HEK293 (cell line): Measurements from ENCODE around the gene PEX5L.

Experiments
- ZNF274 ChIP-seq, 2 experiments: fragments of 200-500 bp in 1 of 2; fragments of 450-650 bp in 1 of 2; sonication (Bioruptor generic) in 1 of 2; formaldehyde crosslinking in 1 of 2; IDR thresholded peaks; 2 replicates each; pipeline versions ENCODE4 v1.5.1 to v1.6.1; 2014 to 2016; ENCODE audit warnings: borderline replicate concordance in 1 of 2, inconsistent platforms in 1 of 2, low read length in 1 of 2, missing biosample characterization in 1 of 2, missing genetic modification characterization in 1 of 2
- ZNF416 ChIP-seq: fragments of 450-650 bp; formaldehyde crosslinking; IDR thresholded peaks from 2 replicates; pipeline ENCODE4 v1.5.1; 2016; ENCODE audit warnings: missing biosample characterization, missing genetic modification characterization
- TF ChIP-seq, protein P1 (sequence below): fragments of 450-650 bp; formaldehyde crosslinking; IDR thresholded peaks from 2 replicates; pipeline ENCODE4 v1.5.1; 2016; ENCODE audit warnings: missing biosample characterization, missing genetic modification characterization
- TF ChIP-seq, protein P2 (sequence below): fragments of 450-650 bp; formaldehyde crosslinking; IDR thresholded peaks from 2 replicates; pipeline ENCODE4 v1.5.1; 2016; ENCODE audit warnings: missing biosample characterization, missing genetic modification characterization, low read depth
- TF ChIP-seq, protein P3 (sequence below): fragments of 450-650 bp; formaldehyde crosslinking; IDR thresholded peaks from 2 replicates; pipeline ENCODE4 v1.5.1; 2016; ENCODE audit warnings: missing biosample characterization, missing genetic modification characterization
- TF ChIP-seq, protein P4 (sequence below): fragments of 450-650 bp; formaldehyde crosslinking; IDR thresholded peaks from 2 replicates; pipeline ENCODE4 v1.5.1; 2017; ENCODE audit warnings: missing biosample characterization, missing genetic modification characterization

DNA sequence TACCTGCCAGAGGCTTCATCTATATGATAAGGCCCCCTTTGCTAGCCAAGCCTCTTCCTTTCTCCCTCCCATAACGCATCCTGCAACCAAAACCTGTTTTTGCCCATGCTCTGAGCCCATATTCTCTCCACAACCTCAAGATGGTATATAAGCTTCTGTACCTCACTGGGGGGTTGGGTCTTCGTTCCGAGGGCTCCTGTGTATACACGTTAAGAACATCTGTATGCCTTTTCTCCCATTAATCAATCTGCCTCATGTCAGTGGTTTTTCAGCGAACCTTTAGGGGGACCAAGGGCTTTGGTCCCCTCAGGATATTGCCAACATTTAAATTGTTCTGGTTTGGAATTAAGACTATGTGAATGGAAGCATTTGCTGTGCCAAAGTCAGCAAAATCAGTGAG lies 168.0 kb downstream of the PEX5L start:
- TF ChIP-seq, protein P1, sequence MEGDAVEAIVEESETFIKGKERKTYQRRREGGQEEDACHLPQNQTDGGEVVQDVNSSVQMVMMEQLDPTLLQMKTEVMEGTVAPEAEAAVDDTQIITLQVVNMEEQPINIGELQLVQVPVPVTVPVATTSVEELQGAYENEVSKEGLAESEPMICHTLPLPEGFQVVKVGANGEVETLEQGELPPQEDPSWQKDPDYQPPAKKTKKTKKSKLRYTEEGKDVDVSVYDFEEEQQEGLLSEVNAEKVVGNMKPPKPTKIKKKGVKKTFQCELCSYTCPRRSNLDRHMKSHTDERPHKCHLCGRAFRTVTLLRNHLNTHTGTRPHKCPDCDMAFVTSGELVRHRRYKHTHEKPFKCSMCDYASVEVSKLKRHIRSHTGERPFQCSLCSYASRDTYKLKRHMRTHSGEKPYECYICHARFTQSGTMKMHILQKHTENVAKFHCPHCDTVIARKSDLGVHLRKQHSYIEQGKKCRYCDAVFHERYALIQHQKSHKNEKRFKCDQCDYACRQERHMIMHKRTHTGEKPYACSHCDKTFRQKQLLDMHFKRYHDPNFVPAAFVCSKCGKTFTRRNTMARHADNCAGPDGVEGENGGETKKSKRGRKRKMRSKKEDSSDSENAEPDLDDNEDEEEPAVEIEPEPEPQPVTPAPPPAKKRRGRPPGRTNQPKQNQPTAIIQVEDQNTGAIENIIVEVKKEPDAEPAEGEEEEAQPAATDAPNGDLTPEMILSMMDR = no peak
- TF ChIP-seq ZNF416 (tag by site-specific recombination) (no peak), ZNF274 (IDR thresholded peaks at IDR 0.05; ENCODE audit: low read length) (no peak), ZNF274 (tag by site-specific recombination; IDR thresholded peaks at IDR 0.05; ENCODE audit: borderline replicate concordance) (no peak)
- TF ChIP-seq, protein P2, sequence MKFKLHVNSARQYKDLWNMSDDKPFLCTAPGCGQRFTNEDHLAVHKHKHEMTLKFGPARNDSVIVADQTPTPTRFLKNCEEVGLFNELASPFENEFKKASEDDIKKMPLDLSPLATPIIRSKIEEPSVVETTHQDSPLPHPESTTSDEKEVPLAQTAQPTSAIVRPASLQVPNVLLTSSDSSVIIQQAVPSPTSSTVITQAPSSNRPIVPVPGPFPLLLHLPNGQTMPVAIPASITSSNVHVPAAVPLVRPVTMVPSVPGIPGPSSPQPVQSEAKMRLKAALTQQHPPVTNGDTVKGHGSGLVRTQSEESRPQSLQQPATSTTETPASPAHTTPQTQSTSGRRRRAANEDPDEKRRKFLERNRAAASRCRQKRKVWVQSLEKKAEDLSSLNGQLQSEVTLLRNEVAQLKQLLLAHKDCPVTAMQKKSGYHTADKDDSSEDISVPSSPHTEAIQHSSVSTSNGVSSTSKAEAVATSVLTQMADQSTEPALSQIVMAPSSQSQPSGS (tag by site-specific recombination) = no peak
- TF ChIP-seq, protein P3, sequence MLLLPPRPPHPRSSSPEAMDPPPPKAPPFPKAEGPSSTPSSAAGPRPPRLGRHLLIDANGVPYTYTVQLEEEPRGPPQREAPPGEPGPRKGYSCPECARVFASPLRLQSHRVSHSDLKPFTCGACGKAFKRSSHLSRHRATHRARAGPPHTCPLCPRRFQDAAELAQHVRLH = no peak
- TF ChIP-seq, protein P4, sequence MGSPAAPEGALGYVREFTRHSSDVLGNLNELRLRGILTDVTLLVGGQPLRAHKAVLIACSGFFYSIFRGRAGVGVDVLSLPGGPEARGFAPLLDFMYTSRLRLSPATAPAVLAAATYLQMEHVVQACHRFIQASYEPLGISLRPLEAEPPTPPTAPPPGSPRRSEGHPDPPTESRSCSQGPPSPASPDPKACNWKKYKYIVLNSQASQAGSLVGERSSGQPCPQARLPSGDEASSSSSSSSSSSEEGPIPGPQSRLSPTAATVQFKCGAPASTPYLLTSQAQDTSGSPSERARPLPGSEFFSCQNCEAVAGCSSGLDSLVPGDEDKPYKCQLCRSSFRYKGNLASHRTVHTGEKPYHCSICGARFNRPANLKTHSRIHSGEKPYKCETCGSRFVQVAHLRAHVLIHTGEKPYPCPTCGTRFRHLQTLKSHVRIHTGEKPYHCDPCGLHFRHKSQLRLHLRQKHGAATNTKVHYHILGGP (tag by site-specific recombination) = no peak
